ENCODE data around the gene BTBD16. TPM values are rescaled to one million over a fixed set of nuclear protein-coding genes. Genes with fewer than 3 reads are reported as not detected.

Gene BTBD16
- total RNA-seq, 1 donor from 2014 or later = not detected

- no peak for DNase-seq (ENCODE audit: low read depth)
Observed at GRCh38 chr10:122308417-122309141, 37.5 kb downstream of the BTBD16 start.

- DNase-seq (ENCODE audit: low read depth) = no peak
Observed at GRCh38 chr10:122310311-122311050, 39.4 kb downstream of the BTBD16 start.

DNA sequence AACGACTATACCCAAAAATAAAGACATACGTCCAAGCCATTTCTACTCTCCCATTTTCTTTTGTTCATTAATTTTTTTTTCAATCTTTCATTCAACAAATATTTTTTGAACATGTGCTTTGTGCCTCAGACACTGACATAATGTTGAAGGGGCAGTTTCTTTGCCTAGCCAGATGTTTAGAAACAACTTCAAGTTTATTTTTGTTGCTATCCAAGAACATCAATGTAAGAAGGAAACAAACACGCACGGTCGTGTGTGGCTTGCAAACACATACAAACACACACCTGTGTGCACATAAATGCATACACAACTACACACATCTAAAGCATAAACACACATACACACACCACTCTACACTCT is 39.9 kb downstream of the BTBD16 start:
- no peak for DNase-seq (ENCODE audit: low read depth)

DNA sequence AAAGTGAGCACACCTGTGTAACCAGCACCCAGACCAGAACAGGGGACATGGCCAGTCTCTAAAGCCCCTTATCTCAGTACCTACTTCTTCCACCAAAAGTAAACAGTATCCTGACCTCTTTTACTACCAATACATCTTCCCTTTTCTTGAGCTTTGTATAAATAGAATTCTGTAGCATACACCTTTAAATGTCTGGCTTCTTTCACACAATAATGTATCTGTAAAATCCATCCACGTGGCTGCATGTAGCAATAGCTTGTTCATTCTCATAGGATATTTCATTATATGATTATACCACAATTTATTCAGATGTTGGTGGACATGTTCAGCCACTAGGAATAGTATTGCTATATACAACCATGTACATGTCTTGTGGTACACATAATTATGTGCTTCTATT is 40.6 kb downstream of the BTBD16 start:
- no peak for DNase-seq (ENCODE audit: low read depth)

GRCh38 chr10:122316224-122316884 is 45.3 kb downstream of the BTBD16 start:
- no peak for DNase-seq (ENCODE audit: low read depth)

GRCh38 chr10:122321960-122322359 is 50.9 kb downstream of the BTBD16 start:
- no peak for DNase-seq (ENCODE audit: low read depth)

GRCh38 chr10:122323189-122323588 is 52.1 kb downstream of the BTBD16 start:
- DNase-seq (ENCODE audit: low read depth) = no peak

DNA sequence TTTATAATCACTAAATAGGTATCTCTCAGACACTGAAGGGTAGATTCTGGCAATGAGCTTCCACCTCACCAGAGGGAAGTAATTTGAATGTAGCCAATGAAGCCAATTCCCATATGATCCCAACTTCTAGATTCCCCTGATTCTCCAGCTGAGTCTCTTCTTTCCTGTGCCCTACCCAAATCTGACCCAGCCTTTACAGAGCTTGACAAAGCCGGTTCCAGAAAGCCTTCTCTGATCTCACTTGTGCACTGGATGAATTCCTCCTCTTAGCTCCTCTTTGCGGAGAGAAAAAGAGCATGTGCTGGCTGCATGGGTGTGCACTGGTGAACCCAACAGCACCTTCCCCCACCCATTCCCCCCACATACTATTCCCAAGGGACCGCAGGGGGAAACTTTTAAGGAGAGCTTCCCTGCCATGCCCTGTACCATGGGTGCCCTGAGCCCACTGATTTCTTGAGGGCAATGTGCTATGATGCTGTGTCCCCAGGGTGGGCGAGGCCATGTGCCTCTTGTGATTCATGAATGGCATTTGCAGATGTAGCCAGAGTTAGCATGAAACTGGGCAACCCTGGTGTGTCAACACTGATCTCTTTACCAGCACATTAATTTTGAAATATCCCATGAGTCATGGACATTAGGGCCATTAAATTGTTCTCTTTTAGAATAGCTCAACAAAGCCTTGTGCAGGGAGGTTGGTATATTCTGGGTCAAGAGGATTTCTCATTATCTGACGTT is 53.0 kb downstream of the BTBD16 start:
- DNase-seq (ENCODE audit: low read depth) = peak; percentile 57

DNA sequence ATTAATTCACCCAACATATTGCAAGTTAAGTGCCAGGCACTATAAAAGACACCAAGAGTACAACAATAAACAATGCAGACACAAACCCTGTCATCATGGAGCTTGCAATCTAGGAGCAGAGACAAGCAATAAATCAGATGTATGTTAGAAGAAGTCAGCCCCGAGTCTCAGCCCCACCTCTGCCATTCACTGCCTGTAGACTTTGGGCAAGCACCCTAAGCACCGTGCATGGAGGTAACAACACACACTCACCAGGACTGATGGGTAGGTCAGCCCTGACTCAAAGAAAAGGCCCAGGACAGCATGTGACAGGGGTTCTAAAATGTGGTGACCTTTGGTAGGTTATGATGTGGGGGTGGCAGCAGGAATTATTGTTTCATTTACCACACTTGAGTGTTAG is 54.1 kb downstream of the BTBD16 start:
- DNase-seq (ENCODE audit: low read depth) = no peak

- no peak for DNase-seq (ENCODE audit: low read depth)
Observed at GRCh38 chr10:122326385-122326784, 55.3 kb downstream of the BTBD16 start.

DNA sequence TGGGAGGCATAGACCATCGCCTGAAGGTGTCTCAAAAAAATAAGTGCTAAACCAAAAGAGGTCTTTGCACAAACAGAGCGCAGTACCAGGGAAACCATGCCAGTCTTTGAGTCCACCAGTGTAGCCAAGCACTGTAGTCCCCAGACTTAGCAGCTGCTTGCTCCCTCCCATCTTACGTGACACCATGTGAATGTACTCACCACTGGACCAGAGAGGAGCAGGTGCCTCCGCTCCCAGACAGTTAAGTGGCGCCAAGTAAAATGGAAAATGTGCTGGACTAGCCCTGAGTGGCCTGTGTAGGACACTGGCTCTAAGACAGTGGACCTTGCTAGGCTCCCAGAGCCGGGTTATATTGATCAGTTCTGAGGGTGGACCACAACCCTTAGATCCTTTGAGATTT is 55.7 kb downstream of the BTBD16 start:
- DNase-seq (ENCODE audit: low read depth) = peak; percentile 51

DNA sequence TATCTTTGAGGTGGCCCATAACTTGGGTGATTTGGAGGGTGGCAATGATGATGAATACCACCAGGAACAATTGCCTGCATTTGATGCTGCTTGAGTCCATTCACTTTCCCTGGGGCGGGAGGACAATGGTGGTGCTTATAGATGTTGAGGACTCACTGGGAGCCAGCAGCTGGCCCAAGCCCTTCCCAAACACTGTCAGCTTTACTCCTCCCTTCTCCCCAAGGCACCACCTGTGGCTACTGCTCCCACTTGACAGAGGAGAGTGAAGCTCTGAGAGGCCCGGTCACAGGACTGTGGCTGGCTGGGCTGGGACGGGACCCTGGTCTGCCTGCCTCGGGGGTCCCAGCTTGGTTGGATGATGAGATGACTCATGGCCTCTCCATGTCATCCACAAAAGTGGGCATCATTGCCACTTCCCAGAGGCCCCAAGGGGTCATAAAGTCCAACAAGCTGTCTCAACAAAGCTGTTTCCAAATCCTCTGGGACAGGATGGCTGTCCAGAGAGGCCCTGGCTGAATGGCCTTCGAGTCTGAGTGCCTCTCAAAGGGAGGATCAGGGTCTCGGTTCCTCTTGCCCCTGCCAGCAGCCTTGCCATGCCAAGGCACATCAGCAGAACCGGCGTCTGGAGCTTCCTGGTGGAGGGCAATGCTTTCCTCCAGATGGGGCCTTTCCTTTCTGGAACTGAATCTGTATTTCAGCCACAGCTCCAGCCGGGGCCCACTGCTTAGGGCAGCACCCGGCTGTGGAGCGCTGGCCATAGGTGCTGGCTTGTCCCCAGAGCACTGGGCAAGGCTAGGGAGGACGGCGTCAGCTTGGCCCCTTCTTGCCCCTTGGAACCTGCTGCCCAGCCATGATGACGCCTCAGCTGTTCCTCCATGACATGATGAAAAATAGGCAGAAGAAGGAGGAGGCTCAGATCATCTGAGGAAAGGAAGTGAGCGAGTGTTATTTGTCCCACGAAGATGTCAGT is 56.4 kb downstream of the BTBD16 start:
- DNase-seq (ENCODE audit: low read depth) = no peak

DNA sequence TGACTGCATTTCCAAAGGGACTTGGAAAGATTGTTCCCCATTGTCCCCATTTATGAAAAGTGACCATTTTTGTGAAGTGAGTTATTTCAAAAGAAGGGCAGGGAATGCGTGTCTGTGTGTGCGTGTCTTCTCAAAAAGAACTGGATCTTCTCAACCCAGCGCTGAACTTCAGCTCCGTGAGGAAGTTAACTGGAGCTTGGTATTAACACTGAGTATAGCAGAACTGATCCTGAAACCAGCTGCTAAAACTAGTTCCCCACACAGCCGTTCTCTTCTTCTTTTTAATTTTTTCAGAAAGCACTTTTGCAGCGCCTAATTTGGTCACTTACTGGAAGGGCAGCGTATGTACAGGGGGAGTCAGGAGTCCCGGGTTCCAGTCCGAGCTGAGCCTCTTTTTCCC is 57.6 kb downstream of the BTBD16 start:
- DNase-seq (ENCODE audit: low read depth) = no peak

DNA sequence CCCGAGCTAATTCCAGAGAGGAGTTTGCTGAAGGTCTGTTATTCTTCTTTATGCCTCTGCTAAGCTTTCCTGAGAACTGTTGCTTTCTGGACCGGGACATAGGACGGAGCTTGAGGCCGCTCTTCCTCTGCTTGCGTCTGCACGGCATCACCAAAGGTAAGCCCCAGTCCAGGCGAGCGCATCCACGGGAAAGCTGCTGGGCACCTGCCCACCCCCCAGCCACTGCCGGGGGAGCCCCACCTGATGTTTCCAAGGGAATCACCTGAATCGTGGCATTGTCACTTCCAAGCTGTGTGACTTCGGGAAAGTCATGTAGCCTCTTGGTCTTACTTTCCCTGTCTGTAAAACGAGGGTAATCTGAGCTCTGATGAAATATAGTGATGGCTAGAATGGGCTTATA is 58.3 kb downstream of the BTBD16 start:
- no peak for DNase-seq (ENCODE audit: low read depth)

GRCh38 chr10:122331100-122331499 is 60.0 kb downstream of the BTBD16 start:
- no peak for DNase-seq (ENCODE audit: low read depth)

DNA sequence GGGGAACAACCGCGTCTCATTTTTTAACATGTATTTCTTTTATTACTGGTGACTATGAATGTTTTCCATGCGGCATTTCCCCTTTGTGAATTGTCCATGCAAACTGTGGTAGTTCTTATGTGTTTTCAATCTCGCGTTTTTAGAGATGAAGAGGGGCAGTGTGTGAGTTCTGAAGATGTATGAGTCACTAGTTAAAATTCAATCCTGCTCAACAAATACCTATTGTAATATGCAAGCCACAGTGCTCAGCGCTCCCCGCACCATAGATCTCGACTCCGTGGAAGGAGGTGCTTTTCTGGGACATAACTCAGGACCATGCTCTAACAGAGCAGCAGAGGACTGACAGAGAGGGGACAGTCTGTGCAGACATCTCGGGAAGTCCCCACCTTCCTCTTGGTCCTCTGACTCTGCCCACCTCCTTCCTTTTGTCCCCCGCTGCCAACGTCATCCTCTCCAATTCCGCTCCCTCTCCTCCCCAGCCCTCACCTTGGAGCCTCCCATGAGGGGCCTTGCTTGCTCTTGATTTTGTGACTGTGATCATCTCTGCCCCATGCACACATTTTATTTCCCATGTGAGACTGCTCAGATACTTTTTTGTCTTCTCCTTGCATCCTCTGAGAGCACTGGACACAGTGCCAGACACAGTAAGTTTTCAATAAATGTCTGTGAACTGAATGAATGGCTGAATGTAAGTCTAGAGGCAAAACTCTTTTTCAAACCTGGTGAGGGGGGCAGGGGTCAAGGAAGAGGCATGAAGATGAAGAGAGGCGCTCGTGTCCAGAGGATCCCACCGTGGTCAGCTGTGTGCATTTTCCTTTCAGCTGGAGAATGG is 60.7 kb downstream of the BTBD16 start:
- no peak for DNase-seq (ENCODE audit: low read depth)

DNA sequence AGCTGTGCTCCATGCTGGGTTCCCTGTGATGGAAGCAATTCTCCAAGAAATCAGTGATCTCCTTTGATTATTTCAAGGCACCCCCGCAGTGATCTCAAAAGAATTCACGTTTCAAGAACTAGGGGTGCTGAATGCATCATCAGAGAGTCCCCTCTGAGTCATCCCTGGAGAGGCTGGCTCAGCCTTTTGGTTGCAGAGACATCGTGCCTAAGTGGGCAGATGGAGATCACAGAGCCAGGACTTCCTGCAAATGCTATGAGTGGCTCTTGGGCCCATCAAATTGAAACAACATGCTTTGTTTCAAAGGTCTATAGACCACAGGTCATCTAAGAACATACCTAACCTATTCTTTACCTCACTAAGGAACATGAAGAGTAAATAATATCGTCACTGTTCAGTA is 61.9 kb downstream of the BTBD16 start:
- no peak for DNase-seq (ENCODE audit: low read depth)

- no peak for DNase-seq (ENCODE audit: low read depth)
Observed at GRCh38 chr10:122336332-122336731, 65.2 kb downstream of the BTBD16 start.

DNA sequence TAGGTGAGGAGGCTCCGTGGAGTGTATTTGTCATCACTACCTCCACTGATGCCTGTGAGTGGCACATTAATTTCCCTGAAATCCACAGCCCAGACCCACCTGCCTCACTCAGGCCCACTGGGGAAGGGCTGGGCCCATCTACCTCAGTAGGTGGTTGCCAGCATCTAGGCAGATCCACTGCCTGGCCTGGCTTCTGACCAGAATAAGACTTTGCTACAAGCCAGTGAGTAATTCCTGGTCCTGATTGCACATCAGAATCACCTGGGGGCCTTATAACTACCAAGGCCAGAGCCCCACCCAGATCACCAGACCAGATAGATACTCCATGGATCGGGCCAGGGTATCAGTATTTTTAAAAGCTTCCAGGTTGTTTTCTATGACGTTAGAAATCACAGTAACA is 65.9 kb downstream of the BTBD16 start:
- DNase-seq (ENCODE audit: low read depth) = no peak

All from myocyte (in vitro differentiated cells).